ENCODE data around the gene BRPF1.
A peak's percentile ranks its signal among the peaks of the same experiment; 100 is the strongest.

BRPF1 gene

GRCh38 chr3:9780458-9780812 lies 48.9 kb downstream of the BRPF1 start:
- intact Hi-C loops (cut with DNase I) = no loop called here
- DNase-seq = no peak

- intact Hi-C loops (cut with DNase I) = no loop called here
- no peak for DNase-seq
Observed at GRCh38 chr3:9780910-9781309, 49.4 kb downstream of the BRPF1 start.

- intact Hi-C loops (cut with DNase I) = no loop called here
- no peak for DNase-seq
Observed at GRCh38 chr3:9781551-9781950, 50.0 kb downstream of the BRPF1 start.

GRCh38 chr3:9781978-9782603 lies 50.6 kb downstream of the BRPF1 start:
- intact Hi-C loops (cut with DNase I) = no loop called here
- DNase-seq = no peak

- intact Hi-C loops (cut with DNase I) = no loop called here
Observed at GRCh38 chr3:9782770-9783169, 51.2 kb downstream of the BRPF1 start.

GRCh38 chr3:9783954-9784353 lies 52.4 kb downstream of the BRPF1 start:
- peak in 16 of 42 donors; percentile 8 to 75 (median 50) for DNase-seq
- intact Hi-C loops (cut with DNase I) = no loop called here

More at GRCh38 chr3:9782770-9783169, 51.2 kb downstream of the BRPF1 start:
- DNase-seq = no peak

- intact Hi-C loops (cut with DNase I) = no loop called here
Observed at GRCh38 chr3:9784965-9785364, 53.4 kb downstream of the BRPF1 start.

GRCh38 chr3:9785602-9786001 lies 54.1 kb downstream of the BRPF1 start:
- DNase-seq = peak in 1 of 42 donors; percentile 15
- intact Hi-C loops (cut with DNase I) = no loop called here

More at GRCh38 chr3:9784965-9785364, 53.4 kb downstream of the BRPF1 start:
- DNase-seq = no peak

- DNase-seq = no peak
- intact Hi-C loops (cut with DNase I) = no loop called here
Observed at GRCh38 chr3:9786209-9786739, 54.7 kb downstream of the BRPF1 start.

GRCh38 chr3:9786825-9787669 lies 55.5 kb downstream of the BRPF1 start:
- no peak for DNase-seq

GRCh38 chr3:9787714-9788113 lies 56.2 kb downstream of the BRPF1 start:
- intact Hi-C loops (cut with DNase I) = no loop called here
- DNase-seq = no peak

More at GRCh38 chr3:9786825-9787669, 55.5 kb downstream of the BRPF1 start:
- intact Hi-C loops (cut with DNase I) = no loop called here

- DNase-seq = no peak
- intact Hi-C loops (cut with DNase I) = loop anchor here (5.0 kb wide), 3 partner anchors 44 to 59 kb away; partner anchors contain the start of genes BRPF1, OGG1 and RPUSD3
Observed at GRCh38 chr3:9791127-9791526, 59.6 kb downstream of the BRPF1 start.

- intact Hi-C loops (cut with DNase I) = loop anchor here (5.0 kb wide), 3 partner anchors 45 to 60 kb away; partner anchors contain the start of genes BRPF1, OGG1 and RPUSD3
Observed at GRCh38 chr3:9791790-9792404, 60.4 kb downstream of the BRPF1 start.

GRCh38 chr3:9792405-9793160 lies 61.0 kb downstream of the BRPF1 start, which contains the start of the genes ARPC4 and TADA3:
ARPC4 (plus strand) TSS chr3:9793082; CDS start chr3:9793122, 40 bp downstream.
TADA3 (minus strand) TSS chr3:9792473; CDS start chr3:9791466, 1,007 bp downstream.
- intact Hi-C loops (cut with DNase I) = loop anchor here (5.0 kb wide), 3 partner anchors 45 to 60 kb away; partner anchors contain the start of genes BRPF1, OGG1 and RPUSD3
- peak; percentile 77 to 97 (median 92) for DNase-seq

More at GRCh38 chr3:9791790-9792404, 60.4 kb downstream of the BRPF1 start:
- DNase-seq = no peak

GRCh38 chr3:9793161-9793781 lies 61.7 kb downstream of the BRPF1 start:
- intact Hi-C loops (cut with DNase I) = loop anchor here (5.0 kb wide), 3 partner anchors 46 to 61 kb away; partner anchors contain the start of genes BRPF1, OGG1 and RPUSD3
- DNase-seq = peak in 2 of 42 donors; percentile 12 to 41

- intact Hi-C loops (cut with DNase I) = loop anchor here (5.0 kb wide), 3 partner anchors 47 to 62 kb away; partner anchors contain the start of genes BRPF1, OGG1 and RPUSD3
- DNase-seq = no peak
Observed at GRCh38 chr3:9794400-9794799, 62.9 kb downstream of the BRPF1 start.

GRCh38 chr3:9795207-9795606 lies 63.7 kb downstream of the BRPF1 start:
- intact Hi-C loops (cut with DNase I) = no loop called here
- no peak for DNase-seq
